GM19395 (cell line): ENCODE data around the gene PXT1.
A peak's percentile ranks its signal among the peaks of the same experiment; 100 is the strongest.
"Not testable (repeated sequence)": the region's sequence is repeated elsewhere in the genome, so short reads cannot be mapped to it uniquely, and the experiment has no call there.

Source experiments
- ATAC-seq: cut with Tn5 transposase; IDR thresholded peaks from one replicate; pipeline ENCODE4 v1.9.1; 2021; ENCODE audit warnings: mild to moderate bottlenecking, moderate library complexity; ENCODE audit not compliant: unreplicated experiment

PXT1 gene

DNA sequence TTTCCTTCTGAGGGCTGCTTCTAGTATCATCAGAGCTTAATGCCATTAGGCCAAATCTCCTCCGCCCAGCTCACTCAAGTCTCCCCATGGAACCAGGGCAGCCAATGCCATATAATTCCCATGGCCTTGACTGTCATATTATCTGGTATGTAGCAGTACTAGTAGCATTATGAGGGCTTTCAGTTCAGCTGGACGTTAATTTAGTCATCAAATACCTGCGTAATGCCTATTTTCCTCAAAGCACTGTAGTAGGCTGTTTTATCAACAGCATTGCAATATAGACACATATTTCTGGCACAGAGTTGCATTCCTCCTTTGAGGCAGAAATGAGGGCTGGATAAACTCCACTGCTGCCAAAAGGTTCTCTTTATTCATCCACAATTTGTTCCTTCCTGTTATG, 1.8 kb upstream of the PXT1 start:
- ATAC-seq = no peak

DNA sequence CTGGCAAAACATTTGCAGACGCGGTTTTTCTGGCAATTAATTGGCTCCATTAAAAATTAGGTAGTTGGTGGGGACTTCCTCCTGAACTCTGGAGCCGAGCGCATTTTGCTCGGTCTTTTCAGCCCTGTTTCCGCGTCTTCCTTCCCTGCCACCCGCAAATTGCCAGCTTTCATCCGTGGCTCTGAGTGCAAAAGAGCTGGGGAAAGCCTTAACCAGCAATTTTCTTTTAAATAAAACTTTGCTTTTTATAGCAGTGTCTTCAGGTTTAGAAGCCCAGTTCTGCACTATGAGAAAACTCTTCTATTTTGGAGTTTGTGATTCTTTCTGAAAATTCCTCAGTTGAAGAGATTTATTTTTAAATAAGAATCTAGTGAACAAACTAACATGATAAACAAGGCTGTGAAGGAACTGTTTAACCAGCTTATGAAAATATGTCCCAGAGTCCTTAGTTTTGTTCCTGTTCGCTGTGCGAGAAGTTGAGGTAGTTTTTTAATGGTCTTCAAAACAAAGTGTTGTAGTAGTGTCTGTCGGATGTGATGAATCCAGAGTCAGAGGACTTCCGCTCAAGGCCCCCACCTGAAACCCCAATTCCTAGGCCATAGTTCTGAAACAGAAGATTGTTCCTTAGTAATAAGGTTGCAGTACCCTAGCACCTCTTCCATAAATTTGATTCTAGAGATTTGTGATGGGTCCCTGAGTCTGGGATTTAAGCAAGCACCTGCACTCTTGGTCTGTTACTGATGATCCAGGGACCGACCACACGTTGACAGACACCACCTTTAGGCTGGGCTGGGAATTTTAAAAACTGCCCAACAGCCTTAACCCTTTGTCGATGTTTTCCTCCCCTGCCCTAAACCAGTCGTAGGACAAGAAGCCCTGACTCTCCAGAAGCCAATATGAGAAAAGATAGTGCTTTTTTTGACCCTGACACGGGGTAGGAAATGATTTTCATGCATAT, 1.1 kb upstream of the PXT1 start:
- ATAC-seq = peak; percentile 7

DNA sequence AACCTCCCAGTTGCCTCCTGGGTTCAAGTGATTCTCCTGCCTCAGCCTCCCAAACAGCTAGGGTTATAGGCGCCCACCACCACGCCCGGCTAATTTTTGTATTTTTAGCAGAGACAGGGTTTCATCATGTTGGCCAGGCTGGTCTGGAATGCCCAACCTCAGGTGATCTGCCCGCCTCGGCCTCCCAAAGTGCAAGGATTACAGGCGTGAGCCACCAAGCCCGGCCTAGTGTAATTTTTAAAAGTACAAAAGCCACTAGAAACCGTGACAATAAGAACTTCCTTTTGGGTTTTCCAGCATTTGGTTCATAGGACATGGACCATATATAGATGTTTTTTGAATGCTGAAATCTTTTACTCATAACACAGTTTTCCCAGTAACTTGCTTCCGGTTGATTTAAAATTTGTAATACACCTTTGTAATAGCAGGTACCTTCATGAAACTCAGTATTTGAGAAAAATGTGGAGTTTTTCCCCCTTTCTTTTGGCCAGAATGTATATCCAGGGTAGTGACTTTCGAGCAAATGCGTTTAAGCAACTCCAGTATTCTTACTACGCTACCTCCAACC, 467 bp downstream of the PXT1 start:
- ATAC-seq = no peak

DNA sequence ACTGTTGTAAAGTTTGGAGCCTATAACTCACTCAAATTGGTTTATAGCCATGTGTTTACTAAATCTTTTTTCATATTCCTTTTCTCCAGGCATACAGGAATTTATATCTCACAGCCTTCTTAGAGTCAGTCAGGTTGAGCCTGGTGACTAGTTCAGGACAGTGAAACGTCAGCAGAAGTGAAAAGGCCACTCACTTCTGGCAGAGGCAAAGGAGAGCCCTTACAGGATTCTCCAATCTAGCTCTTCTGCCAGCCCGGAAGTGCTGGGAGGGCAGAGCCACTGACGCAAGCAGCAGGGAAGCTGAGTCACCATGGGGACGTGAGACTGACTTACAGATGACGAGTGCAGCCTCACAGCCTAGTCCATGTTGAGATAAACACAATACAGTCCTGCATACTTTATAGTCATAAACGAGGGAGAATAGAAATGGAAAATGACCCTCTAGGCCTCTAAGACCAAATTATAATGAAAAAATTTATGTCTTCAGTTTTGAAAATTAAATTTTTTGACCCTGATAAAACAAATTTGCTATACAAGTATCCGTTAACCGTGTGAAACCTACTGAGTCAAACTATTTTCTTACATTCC, 1.3 kb downstream of the PXT1 start:
- ATAC-seq = peak; percentile 60

DNA sequence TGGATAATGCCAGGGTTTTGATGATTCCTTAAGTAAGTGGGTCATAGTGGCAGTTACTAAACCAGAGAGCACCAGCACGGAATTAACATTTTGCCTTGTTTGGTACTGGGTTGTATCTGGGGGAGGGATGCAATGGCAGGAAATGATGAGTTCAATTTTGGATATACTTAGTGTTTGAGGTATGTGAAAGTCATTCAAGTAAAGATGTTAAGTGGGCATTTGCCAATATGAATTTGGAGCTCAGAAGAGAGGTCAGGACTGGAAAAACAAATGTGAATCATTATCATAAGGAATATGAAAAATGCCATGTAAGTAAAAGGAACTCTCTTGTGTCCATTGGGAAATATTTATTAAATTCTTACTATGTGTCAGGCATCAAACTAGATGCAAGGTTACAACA, 6.2 kb downstream of the PXT1 start:
- ATAC-seq = no peak

DNA sequence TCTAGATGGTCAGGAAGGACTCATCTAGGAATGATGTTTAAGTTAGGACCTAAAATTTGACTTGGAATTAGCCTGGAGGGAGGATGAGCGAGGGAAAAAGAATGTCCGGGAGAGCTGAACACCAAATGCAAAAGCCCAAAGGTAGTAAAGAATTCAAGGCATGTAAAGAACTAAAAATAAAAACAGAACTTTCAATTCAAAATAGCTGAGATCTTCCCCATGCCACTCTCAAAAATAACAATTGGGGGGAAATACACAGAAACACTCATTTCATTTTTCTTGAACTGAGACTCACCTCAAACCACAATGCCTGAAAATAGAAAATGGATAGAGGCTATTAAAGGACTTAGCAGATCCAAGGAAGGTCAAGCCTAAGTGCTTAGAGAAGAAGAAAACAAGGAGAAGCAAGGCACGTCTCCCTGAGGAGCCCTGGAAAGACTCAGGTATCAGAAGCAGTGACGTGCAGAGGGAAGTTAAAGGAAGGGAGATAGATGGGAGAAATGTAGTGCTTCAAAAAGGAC, 10.4 kb downstream of the PXT1 start:
- ATAC-seq = no peak

DNA sequence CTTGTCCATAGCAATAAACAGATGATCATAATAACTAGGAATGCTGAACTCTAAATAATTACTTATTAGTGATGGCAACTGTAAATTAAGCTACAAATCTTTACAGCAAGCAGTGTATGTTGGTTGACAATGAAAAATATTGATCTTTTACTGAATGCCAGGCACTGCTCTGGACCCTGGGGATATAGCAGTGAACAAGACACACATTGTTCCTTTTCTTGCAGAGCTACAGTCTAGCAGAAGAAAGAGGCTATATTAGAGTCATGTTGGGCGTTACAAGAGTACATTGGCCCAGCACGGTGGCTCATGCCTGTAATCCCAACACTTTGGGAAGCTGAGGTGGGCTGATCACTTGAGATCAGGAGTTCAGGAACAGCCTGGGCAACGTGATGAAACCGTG, 11.5 kb downstream of the PXT1 start:
- ATAC-seq = no peak

DNA sequence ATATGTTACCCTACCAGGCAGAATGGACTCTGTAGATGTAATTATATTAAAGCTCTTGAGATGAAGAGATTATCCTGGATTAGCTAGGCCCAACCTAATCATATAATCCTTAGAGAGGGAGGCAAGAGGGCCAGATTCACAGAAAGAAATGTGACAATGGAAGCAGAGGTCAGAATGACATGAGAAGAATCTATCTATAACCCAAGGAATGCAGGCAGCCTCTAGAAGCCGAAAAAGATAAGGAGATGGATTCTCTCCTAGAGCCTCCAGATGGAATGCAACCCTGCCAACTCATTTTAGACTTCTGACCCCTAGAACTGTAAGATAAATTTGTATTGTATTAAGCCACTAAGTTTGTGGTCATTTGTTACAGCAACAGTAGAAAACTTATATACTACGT, 12.3 kb downstream of the PXT1 start:
- no peak for ATAC-seq

DNA sequence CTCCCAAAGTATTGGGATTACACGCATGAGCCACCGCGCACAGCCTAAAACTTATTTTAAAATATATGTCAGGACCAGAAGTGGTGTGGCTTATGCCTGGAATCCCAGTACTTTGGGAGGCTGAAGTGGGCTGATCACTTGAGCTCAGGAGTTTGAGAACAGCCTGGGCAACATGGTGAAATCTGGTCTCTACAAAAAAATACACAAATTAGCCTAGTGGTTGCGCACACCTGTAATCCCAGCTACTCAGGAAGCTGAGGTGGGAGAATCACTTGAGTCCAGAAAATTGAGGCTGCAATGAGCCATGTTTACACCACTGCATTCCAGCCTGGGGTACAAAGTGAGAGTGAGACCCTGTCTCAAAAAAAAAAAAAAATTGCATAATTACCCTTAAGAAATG, 13.7 kb downstream of the PXT1 start:
- ATAC-seq = no peak

DNA sequence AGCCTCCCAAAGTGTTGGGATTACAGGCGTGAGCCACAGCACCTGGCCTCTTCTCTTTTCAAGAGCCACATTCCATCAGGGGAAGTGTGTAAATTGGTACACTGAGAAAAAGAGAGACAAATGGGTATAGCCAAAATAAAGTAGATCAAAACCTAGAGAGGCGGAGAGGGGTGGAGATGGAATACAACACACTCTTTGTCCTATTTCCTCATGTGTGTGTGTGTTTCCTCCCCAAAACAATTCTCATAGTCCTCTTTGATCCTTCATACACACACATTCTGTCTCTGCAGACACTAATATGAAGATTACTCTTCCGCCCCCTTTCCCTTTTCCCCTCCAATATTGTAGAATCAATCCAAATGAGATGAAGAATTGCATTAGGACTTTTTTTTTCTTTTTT, 16.0 kb downstream of the PXT1 start:
- no peak for ATAC-seq

DNA sequence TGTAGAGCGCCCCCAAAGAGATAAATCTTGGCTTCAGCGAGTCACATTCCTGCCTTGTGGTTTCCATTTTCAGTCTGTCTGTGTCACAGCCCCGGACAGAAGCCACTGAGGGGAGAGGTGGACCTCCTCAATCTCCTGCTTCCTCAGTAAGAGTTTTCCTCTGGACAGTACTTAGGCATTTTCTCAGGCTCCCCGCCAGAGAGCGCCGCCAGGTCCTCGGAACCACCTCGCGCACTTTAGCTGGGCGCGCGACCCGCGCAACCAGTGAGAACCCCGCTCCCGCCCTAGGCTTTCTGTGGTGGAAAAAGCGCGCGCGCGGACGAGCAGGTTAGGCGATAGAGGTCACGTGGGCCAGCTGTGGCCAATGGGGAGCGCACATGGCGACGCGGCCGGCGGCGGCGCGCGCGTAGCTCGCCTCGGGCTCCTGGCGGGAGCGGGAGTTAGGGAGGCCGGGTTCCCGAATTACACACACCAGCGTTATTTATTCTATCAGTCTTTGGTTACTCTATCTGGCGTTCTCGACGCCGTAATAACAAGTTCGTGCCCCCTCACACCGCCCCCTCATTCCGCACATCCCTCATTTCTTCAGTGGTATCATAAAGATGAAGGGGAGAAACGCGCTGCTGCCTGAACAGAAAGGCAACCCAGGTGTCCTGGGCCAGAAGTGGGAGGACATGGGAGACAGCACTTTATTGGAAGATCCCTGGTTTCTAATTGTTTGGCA, 19.4 kb downstream of the PXT1 start:
- peak; percentile 95 for ATAC-seq

DNA sequence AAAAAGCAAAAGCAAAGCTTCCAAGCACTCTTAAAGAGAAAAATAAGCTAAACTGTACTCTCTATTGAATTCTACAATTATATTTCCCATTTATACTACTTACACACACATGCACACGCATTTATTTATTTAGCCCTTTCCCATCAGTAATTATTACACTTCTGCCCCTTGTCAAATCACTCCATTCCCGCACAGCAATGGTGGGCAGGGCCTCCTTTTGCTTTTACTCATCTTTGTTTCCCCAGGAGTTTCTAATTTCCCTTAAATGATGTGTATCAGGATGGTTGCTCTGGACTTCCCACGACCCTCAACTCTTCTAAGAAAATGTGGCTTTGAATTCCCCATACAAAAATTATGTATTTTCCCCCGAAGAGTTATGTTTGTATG, 19.9 kb downstream of the PXT1 start:
- ATAC-seq = peak; percentile 7

DNA sequence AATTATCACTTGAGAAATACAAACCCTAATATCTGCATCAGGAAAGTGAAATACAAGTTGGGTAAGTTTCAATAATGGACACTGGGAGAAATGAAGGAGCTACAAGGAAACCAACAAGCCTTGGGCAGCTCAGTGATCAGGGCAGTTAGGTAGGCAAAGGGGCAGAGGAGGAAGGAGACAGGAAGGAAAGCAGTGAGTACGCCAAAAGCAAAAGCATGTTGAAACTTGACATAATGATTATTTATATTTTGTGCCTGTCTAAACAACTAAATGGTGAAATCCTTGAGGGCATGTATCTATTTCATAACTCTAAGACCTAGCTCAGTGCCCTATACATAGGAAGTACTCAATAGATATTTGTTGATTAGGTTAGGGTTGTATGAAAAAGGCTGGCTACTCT, 23.3 kb downstream of the PXT1 start:
- ATAC-seq = no peak

DNA sequence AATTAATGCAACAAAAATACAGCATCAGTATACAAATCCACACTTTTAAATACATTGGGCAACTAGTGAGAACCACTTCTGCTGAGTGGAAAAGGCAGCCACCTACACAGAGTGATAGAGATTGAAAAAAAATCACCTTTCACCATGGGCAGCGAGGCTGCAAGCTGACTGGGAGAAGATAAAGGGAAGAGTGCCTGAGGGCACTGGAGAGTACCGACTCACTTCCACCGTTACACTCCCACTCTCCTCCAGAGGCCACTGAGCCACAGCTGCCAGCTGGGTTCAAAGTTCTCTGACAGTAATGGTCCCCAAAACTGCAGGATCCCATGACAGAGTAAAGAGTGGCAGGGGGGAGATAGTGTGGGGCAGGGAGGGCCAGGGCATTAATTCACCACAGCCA, 24.1 kb downstream of the PXT1 start:
- no peak for ATAC-seq

DNA sequence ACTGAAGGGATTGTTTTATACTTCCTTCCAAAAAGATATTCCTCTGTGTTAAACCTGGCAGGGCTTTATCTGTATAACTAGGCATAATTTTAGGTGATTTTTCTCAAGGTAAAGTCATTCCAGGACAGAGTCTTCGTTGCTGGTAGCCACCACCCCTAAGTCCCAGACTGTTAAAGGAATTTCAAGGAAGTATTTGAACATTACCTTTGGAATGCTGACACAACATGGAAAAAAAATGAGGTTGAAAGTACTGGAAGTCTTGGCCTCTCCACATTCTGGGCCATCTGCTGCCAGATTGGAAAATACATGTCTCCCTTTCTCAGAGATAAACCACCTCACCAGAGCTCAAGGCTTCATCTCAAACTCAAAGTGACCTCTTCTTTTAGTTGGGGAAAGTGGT, 28.2 kb downstream of the PXT1 start:
- ATAC-seq = no peak

DNA sequence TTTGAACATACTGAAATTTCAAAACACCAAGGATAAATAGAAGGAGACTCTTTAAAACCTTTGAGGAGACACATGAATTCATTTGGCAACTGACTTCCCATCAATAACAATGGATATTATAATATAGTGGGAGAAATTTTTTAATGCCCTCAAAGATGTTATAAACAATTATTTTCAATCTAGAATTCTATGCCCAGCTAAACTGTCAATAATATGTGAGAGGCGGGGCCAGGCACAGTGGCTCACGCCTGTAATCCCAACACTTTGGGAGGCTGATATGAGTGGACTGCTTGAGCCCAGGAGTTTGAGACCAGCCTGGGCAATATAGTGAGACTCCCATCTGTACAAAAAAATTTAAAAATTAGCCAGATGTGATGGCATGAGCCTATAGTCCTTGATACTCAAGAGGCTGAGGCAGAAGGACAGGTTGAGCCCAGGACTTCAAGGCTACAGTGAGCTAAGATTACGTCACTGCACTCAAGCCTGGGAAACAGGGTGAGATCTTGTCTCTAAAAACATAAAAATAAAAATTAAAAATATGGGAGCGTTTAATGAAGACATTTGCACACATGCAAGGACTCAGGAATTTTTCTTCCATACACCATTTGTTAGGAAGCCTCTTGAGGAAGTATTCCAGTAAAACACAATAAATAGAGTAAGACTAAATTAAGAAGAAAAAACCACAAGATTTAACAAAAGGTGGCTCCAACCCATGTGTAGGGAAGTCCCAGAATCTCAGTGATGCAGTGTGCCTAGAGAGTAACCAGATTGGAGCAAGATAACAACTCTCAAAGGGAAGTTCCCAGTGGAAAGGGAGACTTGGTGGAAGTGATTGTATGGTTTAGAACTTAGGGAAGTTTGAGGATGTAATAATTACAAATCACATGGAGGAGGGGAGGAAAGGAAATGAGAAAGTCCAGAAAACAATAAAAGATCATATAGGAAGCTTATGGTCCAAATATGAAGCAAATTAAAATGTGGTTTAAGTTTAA, 28.9 kb downstream of the PXT1 start:
- ATAC-seq = no peak

DNA sequence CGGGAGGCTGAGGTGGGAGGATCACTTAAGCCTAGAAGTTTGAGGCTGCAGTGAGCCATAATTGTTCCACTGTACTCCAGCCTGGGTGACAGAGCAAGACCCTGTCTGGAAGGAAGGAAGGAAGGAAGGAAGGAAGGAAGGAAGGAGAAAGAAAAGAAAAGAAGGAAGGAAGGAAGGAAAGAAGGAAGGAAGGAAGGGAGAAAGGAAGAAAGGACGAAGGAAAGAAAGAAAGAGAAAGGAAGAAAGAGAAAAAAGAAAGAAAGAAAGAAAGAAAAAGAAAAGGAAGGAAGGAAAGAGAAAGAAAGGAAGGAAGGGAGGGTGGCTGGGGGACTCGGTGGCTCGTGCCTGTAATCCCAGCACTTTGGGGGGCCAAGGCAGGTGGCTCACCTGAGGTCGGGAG, 32.9 kb downstream of the PXT1 start:
- not testable (repeated sequence) for ATAC-seq

DNA sequence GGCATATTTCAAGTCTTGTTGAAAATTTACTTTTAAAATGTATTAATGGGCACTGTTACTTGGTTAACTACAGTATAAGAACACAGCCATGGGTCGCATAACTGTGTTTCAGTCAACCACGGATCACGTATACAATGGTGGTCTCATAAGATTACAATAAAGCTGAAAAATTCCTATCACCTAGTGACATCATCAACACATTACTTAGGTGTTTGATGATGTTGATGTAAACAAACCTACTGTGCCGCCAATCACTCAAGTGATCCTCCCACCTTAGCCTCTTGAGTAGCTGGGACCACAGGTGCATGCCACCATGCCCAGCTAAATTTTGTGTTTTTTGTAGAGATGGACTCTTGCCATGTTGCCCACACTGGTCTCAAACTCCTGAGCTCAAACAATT, 38.5 kb downstream of the PXT1 start:
- no peak for ATAC-seq

DNA sequence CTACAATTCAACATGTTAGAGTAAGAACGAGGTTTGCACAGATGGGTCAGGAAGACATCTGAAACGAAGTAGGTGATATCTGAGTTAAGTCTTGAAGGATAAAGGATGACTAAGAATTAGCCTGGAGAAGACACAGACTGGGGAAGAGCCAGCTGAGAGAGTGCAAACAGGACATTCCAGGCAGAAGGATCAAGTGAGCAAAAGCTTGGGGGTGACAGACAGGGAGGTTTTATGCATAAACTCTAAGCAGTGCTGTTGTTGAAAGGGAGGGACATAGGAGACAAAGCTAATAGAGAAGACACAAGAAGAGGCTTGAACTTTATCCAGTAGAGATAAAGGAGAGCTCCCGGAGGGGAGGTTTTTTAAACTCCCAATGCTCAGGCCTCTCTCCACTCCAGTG, 40.2 kb downstream of the PXT1 start:
- ATAC-seq = no peak

DNA sequence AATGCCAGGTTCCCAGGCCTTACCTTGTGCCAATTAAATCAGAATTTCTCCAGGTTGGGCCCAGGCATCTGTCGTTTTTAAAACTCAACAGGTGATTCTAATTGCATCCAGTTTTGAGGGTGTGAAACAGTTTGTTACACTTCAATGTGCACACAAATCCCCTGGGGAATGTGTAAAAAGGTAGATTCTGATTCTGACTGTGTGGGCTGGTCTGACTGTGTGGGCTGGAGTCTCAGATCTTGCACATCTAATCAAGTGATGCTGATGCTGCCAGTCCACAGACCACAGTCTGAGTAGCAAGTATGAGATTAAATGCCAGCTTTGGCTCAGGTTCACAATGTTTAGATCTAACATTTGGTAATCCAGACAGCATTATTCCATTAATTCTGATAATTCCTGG, 42.7 kb downstream of the PXT1 start:
- ATAC-seq = no peak
